Measurements from ENCODE around the gene CROCC2.

The CROCC2 gene

GRCh38 chr2:241000831-241001321, 94.7 kb downstream of the CROCC2 start:
- DNase-seq (ENCODE audit: low spot score), result peak; percentile 35

GRCh38 chr2:241001413-241002274, 95.5 kb downstream of the CROCC2 start:
- peak; percentile 38 for DNase-seq (ENCODE audit: low spot score)

- peak; percentile 40 for DNase-seq (ENCODE audit: low spot score)
Measured at GRCh38 chr2:241002275-241003046, 96.3 kb downstream of the CROCC2 start.

GRCh38 chr2:241003047-241003360, 96.9 kb downstream of the CROCC2 start:
- DNase-seq (ENCODE audit: low spot score), result no peak

- peak; percentile 29 for DNase-seq (ENCODE audit: low spot score)
Measured at GRCh38 chr2:241003369-241003768, 97.2 kb downstream of the CROCC2 start.

GRCh38 chr2:241003830-241004564, 97.9 kb downstream of the CROCC2 start:
- DNase-seq (ENCODE audit: low spot score), result no peak

- no peak for DNase-seq (ENCODE audit: low spot score)
Measured at GRCh38 chr2:241005569-241005968, 99.4 kb downstream of the CROCC2 start.

GRCh38 chr2:241006412-241006811, 100.3 kb downstream of the CROCC2 start:
- DNase-seq (ENCODE audit: low spot score), result no peak

- no peak for DNase-seq (ENCODE audit: low spot score)
Measured at GRCh38 chr2:241007111-241007510, 101.0 kb downstream of the CROCC2 start.

- peak; percentile 47 for DNase-seq (ENCODE audit: low spot score)
Measured at GRCh38 chr2:241007880-241008710, 102.0 kb downstream of the CROCC2 start.

GRCh38 chr2:241008711-241009121, 102.6 kb downstream of the CROCC2 start:
- DNase-seq (ENCODE audit: low spot score), result peak; percentile 36

GRCh38 chr2:241009191-241009590, 103.1 kb downstream of the CROCC2 start:
- no peak for DNase-seq (ENCODE audit: low spot score)

GRCh38 chr2:241009601-241010530, 103.7 kb downstream of the CROCC2 start:
- DNase-seq (ENCODE audit: low spot score), result peak; percentile 67

- no peak for DNase-seq (ENCODE audit: low spot score)
Measured at GRCh38 chr2:241010531-241011295, 104.6 kb downstream of the CROCC2 start.

- peak; percentile 40 for DNase-seq (ENCODE audit: low spot score)
Measured at GRCh38 chr2:241011296-241011600, 105.1 kb downstream of the CROCC2 start.

- peak; percentile 36 for DNase-seq (ENCODE audit: low spot score)
Measured at GRCh38 chr2:241011751-241012510, 105.8 kb downstream of the CROCC2 start.

GRCh38 chr2:241014224-241014623, 108.1 kb downstream of the CROCC2 start:
- no peak for DNase-seq (ENCODE audit: low spot score)

GRCh38 chr2:241014764-241015163, 108.6 kb downstream of the CROCC2 start:
- peak; percentile 25 for DNase-seq (ENCODE audit: low spot score)

GRCh38 chr2:241015439-241015838, 109.3 kb downstream of the CROCC2 start:
- DNase-seq (ENCODE audit: low spot score), result no peak
